Erythroblast (primary cell): Measurements from ENCODE around the gene FAM180A.

Experiments used
- GATA1 ChIP-seq: IDR thresholded peaks from 2 replicates; pipeline ENCODE4 v1.6.1; 2011; ENCODE audit warnings: low read depth, mild to moderate bottlenecking, control low read depth, low read length, moderate library complexity
- POLR2A ChIP-seq: IDR thresholded peaks from 2 replicates; pipeline ENCODE4 v1.6.1; 2011; ENCODE audit warnings: mild to moderate bottlenecking, low read length

GRCh38 chr7:135684136-135684535 is 64.5 kb downstream of the FAM180A start:
- TF ChIP-seq POLR2A (no peak), GATA1 (no peak)
